Endothelial cell of umbilical vein (primary cell): ENCODE measurements around the gene JAZF1. TPM values are rescaled to one million over a fixed set of nuclear protein-coding genes. Genes with fewer than 3 reads are reported as not detected.

Experiments
- BruUV-seq: library from RNA; stranded (reverse); fragments of 400-500 nt; replicated peaks from 2 replicates; lab custom pipeline; 2021; lab: Mats Ljungman, UMichigan
- CTCF ChIA-PET: fragments of 300-600, 350-600 bp; sonication (Branson Sonifier 250); formaldehyde crosslinking; loops from one replicate; lab custom pipeline; 2021; ENCODE audit warnings: antibody characterized with exemption, inconsistent platforms; lab: Charles Lee
- POLR2A ChIA-PET: fragments of 300-600, 350-600 bp; sonication (Branson Sonifier 250); formaldehyde crosslinking; loops from one replicate; lab custom pipeline; 2021; ENCODE audit warnings: antibody characterized with exemption, inconsistent platforms; lab: Charles Lee
- DNase-seq: peaks from one replicate; pipeline ENCODE4 v3.0.0-alpha.2; 2011; ENCODE audit warnings: low read depth, low spot score
- FAIRE-seq: peaks from 2 replicates; lab custom pipeline; 2011; peaks lifted over from hg19 to GRCh38; lab: Jason Lieb, UNC
- H2AFZ ChIP-seq: 2 replicates; pipeline ENCODE4 v1.6.0; 2012; ENCODE audit warnings: low read depth, low read length, control low read depth, inconsistent platforms
- H3K27ac ChIP-seq: 2 replicates; pipeline ENCODE4 v1.5.1; 2011; ENCODE audit warnings: low read depth, mild to moderate bottlenecking, control low read depth, low read length, moderate library complexity; ENCODE audit not compliant: insufficient read depth
- H3K27me3 ChIP-seq, 2 experiments: 2 replicates each; pipeline versions ENCODE4 v1.6.0 to v1.6.1; 2011; ENCODE audit warnings: low read length in 2 of 2, mixed read lengths in 1 of 2; ENCODE audit not compliant: control insufficient read depth in 2 of 2, insufficient read depth in 2 of 2
- H3K36me3 ChIP-seq, 2 experiments: 2 replicates in 1 of 2; 3 replicates in 1 of 2; pipeline ENCODE4 v1.5.1; 2011; ENCODE audit warnings: low read length in 2 of 2, mild to moderate bottlenecking in 1 of 2, moderate library complexity in 1 of 2; ENCODE audit not compliant: control insufficient read depth in 2 of 2, insufficient read depth in 2 of 2; ENCODE audit errors: extremely low read depth in 1 of 2
- H3K4me1 ChIP-seq: 3 replicates; pipeline ENCODE4 v1.5.1; 2011; ENCODE audit warnings: mild to moderate bottlenecking, low read length; ENCODE audit not compliant: control insufficient read depth, insufficient read depth; ENCODE audit errors: extremely low read depth
- H3K4me2 ChIP-seq: 2 replicates; pipeline ENCODE4 v1.6.1; 2011; ENCODE audit warnings: low read length, control low read depth, mixed read lengths; ENCODE audit not compliant: insufficient read depth
- H3K4me3 ChIP-seq, 3 experiments: fragments of 200-600 bp in 1 of 3; sonication (generic), shearing (Covaris generic) in 1 of 3; replicated peaks in 1 of 3; 2 replicates each; pipeline ENCODE4 v1.5.1; 2011 to 2016; ENCODE audit warnings: control low read depth in 3 of 3, low read length in 3 of 3, mild to moderate bottlenecking in 2 of 3, inconsistent platforms in 1 of 3, low read depth in 1 of 3, moderate library complexity in 1 of 3; ENCODE audit not compliant: insufficient read depth in 1 of 3
- H3K79me2 ChIP-seq: 2 replicates; pipeline ENCODE4 v1.6.0; 2012; ENCODE audit warnings: low read length, inconsistent platforms; ENCODE audit not compliant: control insufficient read depth, insufficient read depth
- H3K9ac ChIP-seq: replicated peaks from 2 replicates; pipeline ENCODE3; 2011; ENCODE audit warnings: low read length, control low read depth; ENCODE audit not compliant: insufficient read depth; ENCODE audit errors: extremely low read depth
- H3K9me1 ChIP-seq: replicated peaks from 3 replicates; pipeline ENCODE4 v1.6.0; 2011; ENCODE audit warnings: mild to moderate bottlenecking, low read length; ENCODE audit not compliant: control insufficient read depth, insufficient read depth; ENCODE audit errors: extremely low read depth
- H3K9me3 ChIP-seq: replicated peaks from 2 replicates; pipeline ENCODE4 v1.5.1; 2012; ENCODE audit warnings: low read length, inconsistent platforms; ENCODE audit not compliant: control insufficient read depth, insufficient read depth
- H4K20me1 ChIP-seq: replicated peaks from 2 replicates; pipeline ENCODE3; 2011; ENCODE audit warnings: mild to moderate bottlenecking, low read length; ENCODE audit not compliant: control insufficient read depth, insufficient read depth; ENCODE audit errors: extremely low read depth
- CTCF ChIP-seq, 2 donors: IDR thresholded peaks; 1 replicate in 1 of 2; 2 replicates in 1 of 2; pipeline ENCODE4 v1.5.1; 2011; ENCODE audit warnings: low read length in 2 of 2, mild to moderate bottlenecking in 2 of 2, moderate library complexity in 2 of 2, control low read depth in 1 of 2, inconsistent platforms in 1 of 2, low read depth in 1 of 2; ENCODE audit not compliant: insufficient read depth in 1 of 2; ENCODE audit errors: extremely low read depth in 1 of 2
- EZH2 ChIP-seq: IDR thresholded peaks from 2 replicates; pipeline ENCODE4 v1.6.1; 2012; ENCODE audit warnings: borderline replicate concordance, low read depth, mild to moderate bottlenecking, moderate library complexity, low read length, inconsistent platforms; ENCODE audit not compliant: severe bottlenecking
- FOS ChIP-seq: IDR thresholded peaks from 2 replicates; pipeline ENCODE4 v1.6.1; 2011; ENCODE audit warnings: mild to moderate bottlenecking, low read length, moderate library complexity, borderline replicate concordance; ENCODE audit not compliant: insufficient read depth
- JUN ChIP-seq: IDR thresholded peaks from 2 replicates; pipeline ENCODE4 v1.6.1; 2011; ENCODE audit warnings: borderline replicate concordance, low read depth; ENCODE audit not compliant: insufficient read length, insufficient read depth
- MAX ChIP-seq: IDR thresholded peaks from 2 replicates; pipeline ENCODE4 v1.6.1; 2011; ENCODE audit not compliant: insufficient read depth, insufficient read length
- MYC ChIP-seq: IDR thresholded peaks from one replicate; pipeline ENCODE4 v1.6.1; 2011; ENCODE audit warnings: mild to moderate bottlenecking, low read depth, low read length
- POLR2A ChIP-seq: IDR thresholded peaks from 2 replicates; pipeline ENCODE4 v1.6.1; 2012; ENCODE audit warnings: low read depth, mild to moderate bottlenecking, control low read depth, low read length
- POLR2AphosphoS5 ChIP-seq: IDR thresholded peaks from 2 replicates; pipeline ENCODE4 v1.6.1; 2012; ENCODE audit warnings: low read depth, mild to moderate bottlenecking, control low read depth, low read length, moderate library complexity; ENCODE audit not compliant: insufficient read depth
- dilution Hi-C: fragments of 300-500 bp; cut with MboI; formaldehyde crosslinking; loops from one replicate; pipeline ENCODE4 v1.15.0; 2019; ENCODE audit warnings: low sequenced_read_pairs; ENCODE audit not compliant: extremely low pct_ligation_motif_present
- intact Hi-C: fragments of 100-400 bp; cut with micrococcal nuclease; formaldehyde crosslinking; loops from one replicate; pipeline ENCODE4 v1.10.0; 2022
- polyA plus RNA-seq, 4 experiments: library from polyadenylated mRNA; depleted of rRNA in 3 of 4; stranded (reverse) in 3 of 4; unstranded in 1 of 4; fragments of >200 nt; gene quantifications; 2 replicates each; pipeline versions ENCODE4 v1.2.1 to v1.2.3, GENCODE V29; 2011 to 2012; ENCODE audit warnings: missing spikeins in 1 of 4
- total RNA-seq: library from RNA; stranded (reverse); gene quantifications from 2 replicates; pipeline ENCODE4 v1.2.3, GENCODE V29; 2021

JAZF1 gene
- total and polyA plus RNA-seq, 2 donors (not counting 3 experiments of a cell fraction or from before 2014, with no cell fraction given) = 2.5 to 16.9 TPM

GRCh38 chr7:28052933-28053332, 127.7 kb downstream of the JAZF1 start:
- FAIRE-seq (peak; percentile 73), DNase-seq (peak; percentile 82)
- H2AFZ ChIP-seq = no peak overlapping the region
- peaks cover 2% of the 10 kb centered on the region for H3K9me1 ChIP-seq
- no peaks in the 10 kb centered on the region for H4K20me1 ChIP-seq
- H3K9ac ChIP-seq = no peak overlapping the region
- H3K9me3 ChIP-seq = no peaks in the 10 kb centered on the region
- POLR2A ChIA-PET = no interaction called here
- intact Hi-C loops (loop anchor here (1.0 kb wide), 1 partner anchor 16 kb away; no protein-coding TSS in a partner anchor), dilution Hi-C loops (no loop called here)
- H3K4me1 ChIP-seq = peaks cover 18% of the 10 kb centered on the region
- no peaks in the 10 kb centered on the region for H3K79me2 ChIP-seq
- peak; percentile 64 for TF ChIP-seq FOS
- no peak for TF ChIP-seq MYC
- no peak for TF ChIP-seq CTCF (IDR thresholded peaks at IDR 0.05; ENCODE audit: extremely low read depth in 1 of 2, insufficient read depth in 1 of 2, low read depth in 1 of 2, low read length in 2 of 2)
- TF ChIP-seq POLR2AphosphoS5 = no peak
- TF ChIP-seq EZH2 = no peak
- no peak for TF ChIP-seq POLR2A
- peak; percentile 74 for TF ChIP-seq JUN
- TF ChIP-seq MAX = no peak
- no peak overlapping the region for H3K4me3 ChIP-seq
- no peaks in the 10 kb centered on the region for H3K36me3 ChIP-seq
- H3K4me2 ChIP-seq = peak overlapping the region; percentile 3
- no TSS peak for BruUV-seq
- H3K27ac ChIP-seq = peak overlapping the region; percentile 16
- no peaks in the 10 kb centered on the region for H3K27me3 ChIP-seq
- CTCF ChIA-PET = interaction anchor here (1.4 to 2.4 kb wide), 2 partner anchors 9 to 41 kb away, joined by 4 to 15 read pairs; no protein-coding TSS in a partner anchor
